Fibroblast of peridontal ligament (primary cell): ENCODE measurements around the gene GRM8.
"Not testable (repeated sequence)": the region's sequence is repeated elsewhere in the genome, so short reads cannot be mapped to it uniquely, and the experiment has no call there.

Experiments used
- DNase-seq: peaks from one replicate; pipeline ENCODE4 v3.0.0-alpha.2; 2010; ENCODE audit errors: extremely low read depth

Gene GRM8

DNA sequence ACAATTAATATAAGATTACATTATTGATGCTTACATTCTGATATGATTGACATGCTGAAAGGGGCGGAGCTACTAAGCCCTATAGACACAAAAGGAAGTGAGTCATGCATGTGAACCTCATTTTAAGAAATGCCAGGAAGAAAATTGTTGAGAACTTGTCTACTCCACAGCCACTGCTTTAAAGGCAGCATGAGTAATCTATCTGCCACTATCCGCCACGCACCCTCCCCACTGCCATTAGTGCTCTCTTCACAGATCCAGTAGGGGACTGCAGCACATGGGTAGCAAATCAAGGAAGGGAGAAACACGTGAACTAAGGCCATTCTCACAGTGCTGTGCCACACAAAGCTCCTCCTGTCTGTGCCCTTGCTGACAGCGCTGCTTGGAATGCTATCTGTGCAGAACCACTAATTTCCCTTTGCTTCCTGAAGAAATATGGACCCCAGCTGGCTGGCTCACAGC, 524.8 kb downstream of the GRM8 start:
- peak; percentile 2 for DNase-seq

GRCh38 chr7:126723966-126724544, 528.7 kb downstream of the GRM8 start:
- no peak for DNase-seq

DNA sequence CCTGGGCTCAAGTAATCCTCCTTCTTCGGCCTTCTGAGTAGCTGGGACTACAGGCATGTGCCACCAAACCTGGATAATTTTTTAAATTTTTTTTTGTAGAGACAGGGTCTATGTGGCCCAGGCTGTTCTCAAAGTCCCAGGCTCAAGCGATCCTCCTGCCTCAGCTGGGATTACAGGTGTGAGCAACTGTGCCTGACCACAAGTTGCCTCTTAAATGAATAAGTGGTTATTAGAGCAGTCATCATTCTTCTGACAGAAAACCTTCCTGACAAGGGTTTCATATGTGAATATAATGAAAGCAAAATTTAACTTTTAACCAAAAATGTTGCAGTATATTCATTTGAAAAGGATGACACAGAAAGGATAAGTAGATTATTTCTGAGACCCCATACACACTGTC, 532.5 kb downstream of the GRM8 start:
- no peak for DNase-seq

DNA sequence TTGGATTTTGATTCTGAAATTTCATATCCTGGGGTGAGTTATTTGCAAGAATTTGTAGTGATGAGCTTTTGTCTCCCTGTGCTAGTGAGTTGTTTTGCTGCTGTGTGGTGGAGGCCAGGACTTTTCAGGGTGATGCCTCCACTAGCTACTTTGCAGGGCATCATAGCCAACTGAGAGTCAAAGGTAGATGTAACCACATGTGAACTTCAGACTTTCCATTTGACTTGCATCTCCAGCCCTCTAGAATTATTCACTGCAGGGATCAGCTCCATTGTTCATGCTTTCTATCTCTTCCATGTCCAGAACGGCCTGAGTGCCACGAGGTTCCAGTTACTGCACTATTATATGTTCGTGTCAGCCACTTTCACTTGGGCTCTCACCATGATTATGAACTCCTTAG, 534.3 kb downstream of the GRM8 start:
- no peak for DNase-seq

DNA sequence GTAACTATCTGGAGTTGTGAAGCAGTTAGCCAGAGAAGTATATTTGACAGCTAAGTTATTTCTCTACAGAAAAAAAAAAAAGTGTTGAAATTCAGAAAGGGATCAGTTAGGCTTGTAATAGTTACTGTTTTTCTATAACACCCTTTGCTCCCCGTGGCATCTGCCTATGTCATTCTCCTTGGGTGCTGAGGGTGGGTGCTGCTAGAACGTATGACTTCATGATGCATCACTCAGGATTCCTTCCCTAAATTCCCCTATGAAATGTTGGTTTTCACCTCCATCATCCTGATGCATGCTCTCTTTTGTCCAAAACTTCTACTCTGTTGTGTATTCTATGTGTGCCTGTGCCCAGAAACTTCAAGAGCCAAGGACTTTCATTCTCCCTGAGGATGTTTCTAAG, 536.4 kb downstream of the GRM8 start:
- no peak for DNase-seq

DNA sequence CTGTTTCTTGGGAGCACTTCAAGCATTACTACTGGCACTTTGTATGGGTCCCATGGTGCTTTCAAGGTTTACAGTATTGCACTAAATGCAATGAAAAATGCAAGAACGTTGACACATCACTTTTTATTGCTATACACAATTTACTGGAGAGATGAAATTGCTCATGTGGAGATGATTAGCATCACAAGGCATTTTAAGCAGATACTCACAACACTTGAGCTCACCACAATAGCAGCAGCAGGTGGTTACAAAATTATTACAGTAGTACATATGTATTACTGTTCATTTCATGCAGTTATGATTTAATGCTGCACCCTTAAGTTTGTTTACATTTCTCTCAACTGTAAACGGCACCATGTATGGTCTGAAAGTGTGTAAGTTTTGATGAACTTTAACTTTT, 537.7 kb downstream of the GRM8 start:
- DNase-seq: no peak

- DNase-seq: peak; percentile 1
These were observed 550.3 kb downstream of the GRM8 start for GRCh38 chr7:126702242-126703016.

DNA sequence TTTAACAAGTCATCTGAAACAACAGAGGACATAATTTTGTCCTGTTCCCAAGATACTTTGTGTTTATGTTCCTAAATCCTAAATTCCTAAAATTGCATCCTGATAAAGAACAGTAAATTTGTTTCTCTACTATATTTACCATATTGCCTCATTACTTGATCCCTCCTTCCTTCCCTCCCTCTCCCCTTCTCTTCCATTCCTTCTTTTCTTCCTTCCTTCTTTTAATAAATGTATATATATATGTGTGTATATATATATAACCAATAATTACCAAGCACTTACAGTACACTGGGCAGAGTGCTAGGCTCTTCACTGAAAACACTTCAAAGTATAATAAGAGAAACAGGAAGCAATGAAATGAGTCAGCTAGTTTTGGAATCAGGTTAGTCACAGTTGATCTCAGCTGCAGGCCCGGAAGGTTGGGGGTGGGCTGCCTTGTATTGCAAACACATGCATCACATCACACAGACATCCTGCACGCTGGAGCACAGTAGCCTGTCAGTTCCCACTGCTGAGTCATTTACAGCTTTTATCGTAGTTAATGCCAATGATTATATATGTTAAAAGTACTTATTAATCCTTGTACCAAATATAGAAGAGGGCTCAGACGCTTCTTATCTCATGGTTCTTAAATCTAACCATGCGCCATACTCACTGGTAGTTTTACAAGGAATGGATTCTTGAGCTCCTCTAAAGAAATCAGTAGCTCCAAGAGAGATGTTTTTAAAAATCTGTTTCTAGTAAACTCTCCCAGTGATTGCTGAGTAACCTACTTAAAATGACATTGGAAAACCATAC, 551.7 kb downstream of the GRM8 start:
- peak; percentile 80 for DNase-seq

DNA sequence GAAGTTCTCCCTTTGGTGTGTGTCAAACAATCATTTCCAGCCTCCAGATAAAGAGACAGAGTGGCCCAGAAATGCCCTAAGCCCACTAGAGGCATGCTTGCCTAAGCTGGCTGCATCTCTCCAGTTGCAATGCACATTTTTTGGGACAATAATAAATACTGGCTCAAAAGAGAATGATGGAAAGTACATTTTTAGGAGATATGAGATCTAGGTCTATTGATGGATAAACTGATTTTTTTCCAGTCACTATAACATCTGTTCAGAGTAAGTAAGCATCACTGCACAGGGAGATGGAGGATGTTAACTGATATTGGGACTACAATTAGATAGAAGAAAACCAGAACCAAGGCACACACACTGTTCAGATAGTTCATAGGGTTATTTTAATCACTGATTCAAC, 553.0 kb downstream of the GRM8 start:
- DNase-seq: no peak

DNA sequence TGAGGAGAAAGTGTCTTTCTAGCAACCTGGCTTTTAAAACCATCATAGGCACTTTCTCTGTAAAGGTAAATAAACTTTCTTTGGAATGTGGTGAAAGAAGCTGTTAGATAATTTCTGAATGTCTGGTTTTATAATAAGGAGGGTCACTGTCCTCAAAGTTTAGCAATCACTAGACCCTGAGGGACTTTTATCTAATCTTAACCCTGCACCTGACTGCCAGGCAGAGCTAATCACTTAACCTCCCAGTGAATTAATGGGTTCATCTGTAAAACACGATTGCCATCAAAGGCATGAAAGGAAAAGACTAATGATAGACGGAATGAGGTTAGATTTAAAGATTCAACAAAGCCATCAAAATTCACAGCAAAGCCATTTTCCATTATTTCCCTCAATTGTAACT, 553.8 kb downstream of the GRM8 start:
- no peak for DNase-seq

GRCh38 chr7:126698446-126698845, 554.3 kb downstream of the GRM8 start:
- DNase-seq: no peak

GRCh38 chr7:126696256-126697038, 556.3 kb downstream of the GRM8 start:
- DNase-seq: no peak

DNA sequence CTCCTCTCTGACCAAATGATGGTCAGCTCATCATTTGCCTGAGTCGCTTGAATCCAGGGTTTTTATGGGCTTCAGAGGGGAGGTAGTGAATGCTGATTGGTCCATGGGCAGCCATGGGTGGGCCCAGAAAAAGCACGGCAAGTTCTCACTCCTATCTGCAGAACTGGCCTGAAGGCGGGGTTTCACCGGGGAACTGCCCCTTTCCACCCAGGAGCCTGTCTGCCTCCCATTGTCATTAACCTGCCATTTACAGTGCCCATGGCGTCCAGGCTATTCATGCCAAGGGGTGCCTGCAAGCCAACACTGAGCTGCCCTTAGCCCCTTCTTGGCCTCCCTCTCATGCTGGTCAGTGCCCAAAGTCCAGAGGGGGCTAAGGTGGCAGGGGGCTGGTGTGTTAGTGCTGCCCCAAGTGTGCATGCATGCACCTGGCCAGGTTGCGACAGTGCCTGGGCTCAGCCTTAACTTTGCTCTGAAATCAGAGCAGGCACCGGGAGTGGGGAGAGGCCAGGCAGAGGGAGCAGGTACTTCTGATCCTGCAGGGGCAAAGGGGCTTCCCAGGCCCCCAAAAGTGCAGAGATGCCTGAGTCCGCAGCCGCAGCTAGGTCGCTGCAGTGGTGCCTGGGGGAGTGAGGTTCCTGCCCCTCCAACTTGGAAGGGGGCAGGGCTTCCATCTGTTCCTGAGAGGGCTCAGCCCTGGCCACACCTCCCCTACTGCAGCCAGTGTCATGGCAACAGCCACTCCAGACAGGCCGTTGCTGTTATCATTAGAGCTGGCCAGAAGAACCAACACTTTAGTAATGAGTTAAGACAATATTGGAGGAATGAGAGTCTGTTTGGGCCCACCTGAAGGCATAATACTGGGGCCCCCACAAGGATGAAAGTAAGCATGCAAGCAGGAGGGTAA, 561.6 kb downstream of the GRM8 start:
- DNase-seq: no peak

- DNase-seq: no peak
These were observed 562.6 kb downstream of the GRM8 start for GRCh38 chr7:126690104-126690503.

DNA sequence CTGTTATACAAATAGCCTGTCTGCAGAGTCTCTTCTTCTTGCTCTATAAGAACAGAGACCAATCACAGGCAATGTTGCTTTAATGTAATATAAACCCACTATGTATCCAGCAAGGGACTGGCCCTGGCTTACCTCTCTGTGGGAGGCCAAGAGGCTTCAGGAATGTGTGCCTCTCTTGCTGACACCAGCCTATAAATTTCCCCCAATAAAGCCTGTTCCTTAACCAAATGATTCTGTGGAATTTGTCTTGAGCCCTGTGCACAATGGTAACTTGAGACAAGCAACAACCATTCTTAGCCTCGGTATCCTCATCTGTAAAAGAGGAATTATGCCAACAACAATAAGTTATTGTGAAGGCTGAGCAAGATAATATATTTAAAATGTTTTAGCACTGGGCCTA, 563.7 kb downstream of the GRM8 start:
- DNase-seq: no peak

GRCh38 chr7:126686474-126686873, 566.3 kb downstream of the GRM8 start:
- DNase-seq: no peak

DNA sequence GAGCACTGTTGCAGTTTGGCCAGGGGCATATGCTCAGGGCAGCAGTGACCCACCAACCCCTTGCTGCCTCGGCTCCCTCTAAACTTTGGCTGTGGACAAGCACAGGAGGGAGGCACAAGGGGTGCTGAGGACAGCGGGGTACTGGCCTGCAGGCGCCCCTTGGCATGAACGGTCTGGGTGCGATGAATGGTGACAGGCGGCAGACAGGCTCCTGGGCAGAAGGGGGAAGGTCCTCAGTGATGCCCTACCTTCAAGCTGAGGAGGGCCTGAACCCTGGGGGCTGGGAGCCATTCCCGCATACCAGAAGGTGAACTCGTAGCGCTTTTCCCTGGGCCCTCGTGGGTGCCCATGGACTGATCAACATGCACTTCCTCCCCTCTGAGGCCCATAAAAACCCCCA, 567.1 kb downstream of the GRM8 start:
- no peak for DNase-seq

- DNase-seq: no peak
These were observed 567.6 kb downstream of the GRM8 start for GRCh38 chr7:126685018-126685573.

DNA sequence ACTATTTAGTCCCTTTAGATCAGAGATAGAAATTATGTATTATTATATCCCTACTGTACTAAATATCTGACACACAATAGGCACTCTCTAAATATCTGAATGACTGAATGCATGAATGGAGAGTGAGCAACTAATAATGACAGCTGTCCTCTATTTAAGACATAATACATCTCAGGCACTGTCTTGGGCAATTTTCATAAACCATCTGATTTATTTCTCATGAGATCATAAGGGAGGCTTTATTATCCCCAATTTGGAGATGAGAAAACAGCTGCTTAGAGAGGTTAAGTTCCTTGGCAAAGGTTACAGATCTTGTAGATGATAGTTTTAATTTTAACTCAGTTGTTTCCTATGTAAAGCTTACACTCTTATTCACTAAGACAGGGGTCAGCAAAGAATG, 570.6 kb downstream of the GRM8 start:
- no peak for DNase-seq

GRCh38 chr7:126668762-126669161, 584.0 kb downstream of the GRM8 start:
- not testable (repeated sequence) for DNase-seq

DNA sequence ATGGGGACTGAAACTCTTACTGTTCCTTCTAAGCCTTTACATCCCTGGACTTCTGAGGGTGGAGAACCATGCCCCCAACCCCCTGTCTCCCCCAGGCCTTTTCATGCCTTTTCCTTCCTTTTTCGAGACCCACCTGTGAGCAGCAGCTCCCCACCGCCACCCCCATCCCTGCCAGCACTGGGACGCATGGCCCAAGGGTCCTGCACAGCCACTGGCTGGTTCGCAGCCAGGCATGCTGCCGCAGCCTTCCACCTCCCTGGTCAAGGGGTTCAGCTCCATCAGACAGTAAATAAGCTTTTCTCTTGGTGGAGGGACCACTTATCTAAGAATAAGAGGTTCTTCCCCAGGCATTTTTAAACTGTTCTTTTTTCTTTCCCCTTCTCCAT, 584.4 kb downstream of the GRM8 start:
- DNase-seq: no peak
